Mucosa of descending colon (tissue), 3 donors: Measurements from ENCODE around the gene KCND3. TPM values are rescaled to one million over a fixed set of nuclear protein-coding genes. Genes with fewer than 3 reads are reported as not detected.

Experiments used
- ATAC-seq: fragments of 200-7000 bp; cut with Tn5 transposase; one replicate; pipeline ENCODE4 v1.9.1; 2020; ENCODE audit warnings: mild to moderate bottlenecking, moderate library complexity
- DNase-seq, 3 donors: peaks; one replicate each; pipeline ENCODE4 v3.0.0-alpha.2; 2020
- H3K36me3 ChIP-seq: fragments of 200-600 bp; one replicate; pipeline ENCODE4 v1.8.0; 2021; ENCODE audit warnings: low read depth, mild to moderate bottlenecking
- H3K4me1 ChIP-seq: fragments of 200-600 bp; one replicate; pipeline ENCODE4 v1.8.0; 2021; ENCODE audit warnings: low read depth, mild to moderate bottlenecking
- H3K4me3 ChIP-seq: fragments of 200-600 bp; one replicate; pipeline ENCODE4 v1.8.0; 2021; ENCODE audit warnings: mild to moderate bottlenecking
- H3K9me3 ChIP-seq: fragments of 200-600 bp; one replicate; pipeline ENCODE4 v1.8.0; 2021; ENCODE audit warnings: mild to moderate bottlenecking
- CTCF ChIP-seq: fragments of 200-600 bp; IDR thresholded peaks from one replicate; pipeline ENCODE4 v1.8.0; 2022; ENCODE audit warnings: antibody characterized with exemption, mild to moderate bottlenecking
- intact Hi-C, 2 donors: fragments of 100-400 bp; cut with DNase I in 1 of 2; cut with micrococcal nuclease in 1 of 2; formaldehyde crosslinking; loops; one replicate each; pipeline versions ENCODE4 v1.11.0 to v1.11.1; 2022; cut with DNase I, micrococcal nuclease
- total RNA-seq, 3 donors: library from RNA; stranded (reverse); fragmentation: NEBNext Ultra II Directional in 2 of 3; extraction: Animal tissue kit (Norgen Biotek cat#: 25700) in 2 of 3; gene quantifications; one replicate each; pipeline versions ENCODE4 v1.2.1 to v1.2.4, GENCODE V29; 2021 to 2023
- donor health status: DM: no; HTN: no; CAD: no; lungs with moderate emphysema.
- donor health status: DM: no; HTN: no; CAD: no.
- donor health status: DM: no; HTN: yes; CAD: no.

The KCND3 gene
- total RNA-seq, 3 donors from 2014 or later, result 1.2 to 10.3 (median 5.5) TPM

GRCh38 chr1:111821121-111821745 is 168.2 kb downstream of the KCND3 start:
- ATAC-seq (no peak), DNase-seq (no peak)
- H3K36me3 ChIP-seq, result no peaks in the 10 kb centered on the region
- H3K4me3 ChIP-seq, result no peak overlapping the region
- intact Hi-C loops, result no loop called here
- no peaks in the 10 kb centered on the region for H3K4me1 ChIP-seq
- H3K9me3 ChIP-seq, result no peaks in the 10 kb centered on the region
- no peak for TF ChIP-seq CTCF

GRCh38 chr1:111819566-111820263 is 169.8 kb downstream of the KCND3 start:
- no peak for ATAC-seq
- Histone ChIP-seq H3K4me3 (no peak overlapping the region), H3K4me1 (no peaks in the 10 kb centered on the region), H3K9me3 (no peaks in the 10 kb centered on the region), H3K36me3 (no peaks in the 10 kb centered on the region)
- no peak for DNase-seq
- TF ChIP-seq CTCF, result no peak
- intact Hi-C loops, result no loop called here

- DNase-seq, result no peak
- TF ChIP-seq CTCF, result no peak
- Histone ChIP-seq H3K4me1 (no peaks in the 10 kb centered on the region), H3K9me3 (no peaks in the 10 kb centered on the region), H3K36me3 (no peaks in the 10 kb centered on the region), H3K4me3 (no peak overlapping the region)
- intact Hi-C loops, result no loop called here
- no peak for ATAC-seq
Observed at GRCh38 chr1:111818546-111818945, 170.9 kb downstream of the KCND3 start.

- intact Hi-C loops, result no loop called here
- no peak overlapping the region for H3K4me3 ChIP-seq
- H3K9me3 ChIP-seq, result no peaks in the 10 kb centered on the region
- ATAC-seq, result no peak
- no peaks in the 10 kb centered on the region for H3K4me1 ChIP-seq
- H3K36me3 ChIP-seq, result no peaks in the 10 kb centered on the region
- TF ChIP-seq CTCF, result no peak
- DNase-seq, result no peak
Observed at GRCh38 chr1:111818081-111818480, 171.4 kb downstream of the KCND3 start.

GRCh38 chr1:111814642-111815041 is 174.8 kb downstream of the KCND3 start:
- Histone ChIP-seq H3K4me1 (no peaks in the 10 kb centered on the region), H3K4me3 (no peak overlapping the region), H3K36me3 (no peaks in the 10 kb centered on the region), H3K9me3 (no peaks in the 10 kb centered on the region)
- ATAC-seq (no peak), DNase-seq (no peak)
- intact Hi-C loops, result no loop called here
- TF ChIP-seq CTCF, result no peak
